GM12878 (cell line): ENCODE results near the gene RBMS3. TPM values are rescaled to one million over a fixed set of nuclear protein-coding genes. Genes with fewer than 3 reads are reported as not detected.

Experiments
- ATAC-seq: fragments of 200-7000 bp; cut with Tn5 transposase; 3 replicates; pipeline ENCODE4 v1.9.1; 2020; ENCODE audit warnings: mild to moderate bottlenecking, moderate library complexity
- BruUV-seq: library from RNA; stranded (reverse); fragments of 400-500 nt; replicated peaks from 2 replicates; lab custom pipeline; 2021; lab: Mats Ljungman, UMichigan
- CTCF ChIA-PET: fragments of 300-600 bp; sonication (Branson Sonifier 250); formaldehyde crosslinking; extraction: SDS; loops from one replicate; lab custom pipeline; 2021; ENCODE audit warnings: inconsistent platforms; lab: Yijun Ruan, JAX
- POLR2A ChIA-PET: fragments of 350-600 bp; formaldehyde crosslinking; extraction: SDS; loops from one replicate; lab custom pipeline; 2021; ENCODE audit warnings: inconsistent platforms; lab: Charles Lee
- RAD21 ChIA-PET: fragments of 300-600 bp; sonication (Branson Sonifier 250); formaldehyde crosslinking; loops from one replicate; lab custom pipeline; 2023; ENCODE audit warnings: antibody characterized with exemption; ENCODE audit not compliant: unreplicated experiment; lab: Charles Lee
- SMC1A ChIA-PET: fragments of 300-600 bp; sonication (Branson Sonifier 250); formaldehyde crosslinking; loops from one replicate; lab custom pipeline; 2023; ENCODE audit not compliant: unreplicated experiment, uncharacterized antibody; lab: Charles Lee
- DNase-seq: peaks from one replicate; pipeline ENCODE4 v3.0.0-alpha.2; 2011; ENCODE audit warnings: low read depth, low spot score
- FAIRE-seq: peaks from 3 replicates; lab custom pipeline; 2011; peaks lifted over from hg19 to GRCh38; lab: Jason Lieb, UNC
- H2AFZ ChIP-seq: 2 replicates; pipeline ENCODE4 v1.6.0; 2011; ENCODE audit warnings: low read depth, low read length, control low read depth; ENCODE audit not compliant: control insufficient read depth
- H3K27ac ChIP-seq: 2 replicates; pipeline ENCODE4 v1.5.1; 2011; ENCODE audit warnings: control low read depth; ENCODE audit not compliant: control insufficient read depth, insufficient read depth
- H3K27me3 ChIP-seq, 2 experiments: replicated peaks in 1 of 2; 2 replicates each; pipeline versions ENCODE4 v1.6.0 to v1.6.1; 2011; ENCODE audit warnings: low read length in 1 of 2; ENCODE audit not compliant: control insufficient read depth in 2 of 2, insufficient read depth in 2 of 2
- H3K36me3 ChIP-seq, 2 experiments: 2 replicates each; pipeline ENCODE4 v1.5.1; 2011; ENCODE audit warnings: low read length in 1 of 2; ENCODE audit not compliant: control insufficient read depth in 2 of 2, insufficient read depth in 2 of 2
- H3K4me1 ChIP-seq: 2 replicates; pipeline ENCODE4 v1.6.1; 2011; ENCODE audit warnings: mild to moderate bottlenecking, low read length, moderate library complexity, mixed read lengths; ENCODE audit not compliant: control insufficient read depth, insufficient read depth
- H3K4me2 ChIP-seq: 2 replicates; pipeline ENCODE4 v1.6.0; 2011; ENCODE audit warnings: control low read depth; ENCODE audit not compliant: control insufficient read depth, insufficient read depth
- H3K4me3 ChIP-seq: fragments of 200-600 bp; sonication (generic); 2 replicates; pipeline ENCODE4 v1.5.1; 2016
- H3K79me2 ChIP-seq: 2 replicates; pipeline ENCODE4 v1.6.0; 2011; ENCODE audit warnings: low read length; ENCODE audit not compliant: control insufficient read depth, insufficient read depth
- H3K9ac ChIP-seq: 2 replicates; pipeline ENCODE4 v1.8.0; 2011; ENCODE audit warnings: low read length, control low read depth, mixed read lengths; ENCODE audit not compliant: control insufficient read depth, insufficient read depth
- H3K9me3 ChIP-seq: replicated peaks from 3 replicates; pipeline ENCODE4 v1.5.1; 2011; ENCODE audit warnings: mild to moderate bottlenecking, low read length; ENCODE audit not compliant: control insufficient read depth, insufficient read depth
- H4K20me1 ChIP-seq: 2 replicates; pipeline ENCODE4 v1.6.0; 2011; ENCODE audit not compliant: control insufficient read depth, insufficient read depth
- ATF7 ChIP-seq: fragments of 450-650 bp; IDR thresholded peaks from 2 replicates; pipeline ENCODE4 v1.6.1; 2016; ENCODE audit warnings: low read depth, mild to moderate bottlenecking
- BCL11A ChIP-seq: IDR thresholded peaks from 2 replicates; pipeline ENCODE4 v1.6.1; 2011; ENCODE audit warnings: low read depth, low read length
- CHD2 ChIP-seq: IDR thresholded peaks from 2 replicates; pipeline ENCODE4 v1.6.1; 2011; ENCODE audit warnings: low read depth, low read length, improper control_type of control experiment, borderline replicate concordance
- CREB1 ChIP-seq: IDR thresholded peaks from 2 replicates; pipeline ENCODE4 v1.6.1; 2012; ENCODE audit warnings: low read depth, mild to moderate bottlenecking, inconsistent platforms
- DPF2 ChIP-seq: fragments of 450-650 bp; IDR thresholded peaks from 2 replicates; pipeline ENCODE4 v1.6.1; 2017; ENCODE audit warnings: mild to moderate bottlenecking
- HCFC1 ChIP-seq: fragments of 150-350 bp; IDR thresholded peaks from 2 replicates; pipeline ENCODE4 v1.6.1; 2014; ENCODE audit warnings: low read length
- MYB ChIP-seq: fragments of 150-350 bp; IDR thresholded peaks from 2 replicates; pipeline ENCODE4 v1.6.1; 2014; ENCODE audit warnings: mild to moderate bottlenecking, low read depth, low read length, borderline replicate concordance
- NBN ChIP-seq: fragments of 450-650 bp; IDR thresholded peaks from 2 replicates; pipeline ENCODE4 v1.6.1; 2016
- NR2C2 ChIP-seq: IDR thresholded peaks from 2 replicates; pipeline ENCODE4 v1.6.1; 2011; ENCODE audit warnings: borderline replicate concordance, low read depth; ENCODE audit not compliant: control insufficient read depth, insufficient read length
- NR2F1 ChIP-seq: fragments of 450-650 bp; conservative IDR thresholded peaks from 2 replicates; pipeline ENCODE4 v1.6.1; 2017; ENCODE audit warnings: mild to moderate bottlenecking
- POLR2AphosphoS5 ChIP-seq: IDR thresholded peaks from 2 replicates; pipeline ENCODE4 v1.6.1; 2011; ENCODE audit warnings: mild to moderate bottlenecking, low read length, inconsistent platforms
- RFX5 ChIP-seq: IDR thresholded peaks from 2 replicates; pipeline ENCODE4 v1.6.1; 2011; ENCODE audit warnings: low read depth, low read length, improper control_type of control experiment
- SMC3 ChIP-seq: IDR thresholded peaks from 2 replicates; pipeline ENCODE4 v1.6.1; 2011; ENCODE audit warnings: low read length, improper control_type of control experiment, borderline replicate concordance
- SUPT20H ChIP-seq: IDR thresholded peaks from 2 replicates; pipeline ENCODE4 v1.6.1; 2011; ENCODE audit warnings: low read depth, mild to moderate bottlenecking, low read length, moderate library complexity, borderline replicate concordance; ENCODE audit not compliant: control insufficient read depth
- TCF12 ChIP-seq: IDR thresholded peaks from 2 replicates; pipeline ENCODE4 v1.6.1; 2011; ENCODE audit warnings: low read depth, mild to moderate bottlenecking, low read length
- YBX1 ChIP-seq: fragments of 450-650 bp; IDR thresholded peaks from 2 replicates; pipeline ENCODE4 v1.6.1; 2016; ENCODE audit warnings: antibody characterized with exemption
- WGBS: methylation state at CpG from one replicate; pipeline ENCODE4 v1.1.6; 2016; ENCODE audit warnings: low lambda C conversion rate; ENCODE audit not compliant: insufficient replicate concordance, insufficient coverage; ENCODE audit errors: missing lambda C conversion rate; 5-methylcytosine and 5-hydroxymethylcytosine counted together
- in situ Hi-C: fragments of 300-500 bp; cut with MboI; formaldehyde crosslinking; loops from 9 replicates; pipeline ENCODE4 v1.14.3; 2018; ENCODE audit warnings: mixed read lengths
- intact Hi-C: fragments of 100-400 bp; cut with micrococcal nuclease; formaldehyde crosslinking; loops from one replicate; pipeline ENCODE4 v1.14.2; 2022; ENCODE audit not compliant: unreplicated experiment
- polyA plus RNA-seq, 11 experiments: library from polyadenylated mRNA; depleted of rRNA in 4 of 11; unstranded in 6 of 11; stranded (reverse) in 5 of 11; fragments of >200 nt; fragmentation: Nextera tagmentation in 4 of 11; fragmentation: Illumina TruSeq in 1 of 11; extraction: Ambion mirVana in 4 of 11; extraction: Trizol in 1 of 11; gene quantifications; 1 replicate in 1 of 11; 2 replicates in 10 of 11; pipeline versions ENCODE4 v1.2.1 to v1.2.3, GENCODE V29; 2011 to 2016; ENCODE audit warnings: inconsistent platforms in 2 of 11, missing spikeins in 2 of 11, low read depth in 1 of 11
- total RNA-seq, 4 experiments: library from RNA; depleted of rRNA in 3 of 4; stranded (reverse); fragments of >200 nt in 3 of 4; fragmentation: Illumina TruSeq in 1 of 4; extraction: Trizol in 1 of 4; gene quantifications; 2 replicates each; pipeline versions ENCODE4 v1.2.1 to v1.2.3, GENCODE V29; 2013 to 2021
- TF ChIP-seq, protein P1 (sequence below): fragments of 450-650 bp; conservative IDR thresholded peaks from 2 replicates; pipeline ENCODE4 v1.6.1; 2017; ENCODE audit warnings: mild to moderate bottlenecking, moderate library complexity
- TF ChIP-seq, protein P2 (sequence below): fragments of 450-650 bp; IDR thresholded peaks from 2 replicates; pipeline ENCODE4 v1.6.1; 2017; ENCODE audit warnings: mild to moderate bottlenecking

Gene RBMS3
- total and polyA plus RNA-seq, 10 of the 15 experiments (the other 5 are each of a cell fraction or from before 2014, with no cell fraction given), result 0.79 to 4.7 (median 3.1) TPM

DNA sequence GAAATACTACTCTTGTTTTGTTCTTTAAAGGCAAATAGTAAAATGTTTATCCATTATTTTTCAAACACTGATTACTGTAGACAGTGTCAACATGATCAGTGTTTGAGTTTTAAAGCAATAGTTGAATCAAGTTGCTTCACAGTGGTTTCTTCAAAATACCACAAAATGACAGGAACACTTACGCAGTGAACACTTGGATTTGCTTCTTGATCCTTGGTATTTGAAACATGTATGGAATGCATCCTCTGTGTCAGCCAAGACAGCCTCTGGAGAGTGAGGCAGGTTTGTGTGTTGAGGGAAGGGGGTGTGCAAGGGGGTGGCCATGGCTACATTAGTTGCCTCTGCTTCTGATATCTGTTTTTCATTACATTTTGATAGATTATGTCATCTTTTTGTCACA lies 413.0 kb downstream of the RBMS3 start:
- no peaks in the 10 kb centered on the region for H3K27me3 ChIP-seq
- H3K79me2 ChIP-seq, result no peaks in the 10 kb centered on the region
- no peak overlapping the region for H3K4me2 ChIP-seq
- H3K4me3 ChIP-seq, result no peak overlapping the region
- TF ChIP-seq RFX5 (no peak), ATF7 (no peak), SUPT20H (no peak), SMC3 (no peak), CHD2 (no peak), CREB1 (no peak), NR2C2 (no peak), NBN (no peak), HCFC1 (no peak), MYB (no peak), YBX1 (no peak), DPF2 (no peak), NR2F1 (no peak), POLR2AphosphoS5 (no peak), BCL11A (no peak), TCF12 (no peak)
- TF ChIP-seq, protein P1, sequence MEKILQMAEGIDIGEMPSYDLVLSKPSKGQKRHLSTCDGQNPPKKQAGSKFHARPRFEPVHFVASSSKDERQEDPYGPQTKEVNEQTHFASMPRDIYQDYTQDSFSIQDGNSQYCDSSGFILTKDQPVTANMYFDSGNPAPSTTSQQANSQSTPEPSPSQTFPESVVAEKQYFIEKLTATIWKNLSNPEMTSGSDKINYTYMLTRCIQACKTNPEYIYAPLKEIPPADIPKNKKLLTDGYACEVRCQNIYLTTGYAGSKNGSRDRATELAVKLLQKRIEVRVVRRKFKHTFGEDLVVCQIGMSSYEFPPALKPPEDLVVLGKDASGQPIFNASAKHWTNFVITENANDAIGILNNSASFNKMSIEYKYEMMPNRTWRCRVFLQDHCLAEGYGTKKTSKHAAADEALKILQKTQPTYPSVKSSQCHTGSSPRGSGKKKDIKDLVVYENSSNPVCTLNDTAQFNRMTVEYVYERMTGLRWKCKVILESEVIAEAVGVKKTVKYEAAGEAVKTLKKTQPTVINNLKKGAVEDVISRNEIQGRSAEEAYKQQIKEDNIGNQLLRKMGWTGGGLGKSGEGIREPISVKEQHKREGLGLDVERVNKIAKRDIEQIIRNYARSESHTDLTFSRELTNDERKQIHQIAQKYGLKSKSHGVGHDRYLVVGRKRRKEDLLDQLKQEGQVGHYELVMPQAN, result no peak
- TF ChIP-seq, protein P2, sequence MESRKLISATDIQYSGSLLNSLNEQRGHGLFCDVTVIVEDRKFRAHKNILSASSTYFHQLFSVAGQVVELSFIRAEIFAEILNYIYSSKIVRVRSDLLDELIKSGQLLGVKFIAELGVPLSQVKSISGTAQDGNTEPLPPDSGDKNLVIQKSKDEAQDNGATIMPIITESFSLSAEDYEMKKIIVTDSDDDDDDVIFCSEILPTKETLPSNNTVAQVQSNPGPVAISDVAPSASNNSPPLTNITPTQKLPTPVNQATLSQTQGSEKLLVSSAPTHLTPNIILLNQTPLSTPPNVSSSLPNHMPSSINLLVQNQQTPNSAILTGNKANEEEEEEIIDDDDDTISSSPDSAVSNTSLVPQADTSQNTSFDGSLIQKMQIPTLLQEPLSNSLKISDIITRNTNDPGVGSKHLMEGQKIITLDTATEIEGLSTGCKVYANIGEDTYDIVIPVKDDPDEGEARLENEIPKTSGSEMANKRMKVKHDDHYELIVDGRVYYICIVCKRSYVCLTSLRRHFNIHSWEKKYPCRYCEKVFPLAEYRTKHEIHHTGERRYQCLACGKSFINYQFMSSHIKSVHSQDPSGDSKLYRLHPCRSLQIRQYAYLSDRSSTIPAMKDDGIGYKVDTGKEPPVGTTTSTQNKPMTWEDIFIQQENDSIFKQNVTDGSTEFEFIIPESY, result no peak
- 38% methylated on average over 1 of the region's 1 CpG for WGBS
- ATAC-seq (no peak), DNase-seq (no peak), FAIRE-seq (peak; percentile 38)
- ChIA-PET POLR2A (no interaction called here), SMC1A (no interaction called here), CTCF (no interaction called here), RAD21 (no interaction called here)
- no peaks in the 10 kb centered on the region for H4K20me1 ChIP-seq
- no peaks in the 10 kb centered on the region for H3K9me3 ChIP-seq
- intact Hi-C loops (no loop called here), in situ Hi-C loops (no loop called here)
- H3K36me3 ChIP-seq, result no peaks in the 10 kb centered on the region
- H3K27ac ChIP-seq, result no peak overlapping the region
- no peak overlapping the region for H3K9ac ChIP-seq
- H2AFZ ChIP-seq, result no peak overlapping the region
- no TSS peak for BruUV-seq
- no peaks in the 10 kb centered on the region for H3K4me1 ChIP-seq
